DND-41 (cell line): Measurements from ENCODE around the gene KSR2.

Source experiments
- CTCF ChIP-seq: IDR thresholded peaks from 2 replicates; pipeline ENCODE4 v1.5.1; 2012; ENCODE audit warnings: borderline replicate concordance, low read length, moderate library complexity, mild to moderate bottlenecking; ENCODE audit not compliant: poor library complexity, severe bottlenecking; ENCODE audit errors: extremely low read depth
- EZH2 ChIP-seq: IDR thresholded peaks from 3 replicates; pipeline ENCODE4 v1.6.1; 2012; ENCODE audit warnings: borderline replicate concordance, low read depth, mild to moderate bottlenecking, moderate library complexity, low read length, inconsistent platforms; ENCODE audit not compliant: severe bottlenecking

GRCh38 chr12:117551665-117552064 lies 417.1 kb downstream of the KSR2 start:
- TF ChIP-seq CTCF (no peak), EZH2 (no peak)
